Stimulated activated CD8-positive, alpha-beta memory T cell treated with anti-CD3 and anti-CD28 coated beads, Interleukin-7, amount 100 ng/mL, for 24 hours (primary cell): ENCODE measurements around the gene ZNF254.
"Not testable (repeated sequence)": the region's sequence is repeated elsewhere in the genome, so short reads cannot be mapped to it uniquely, and the experiment has no call there.

Source experiments
- DNase-seq: peaks from one replicate; pipeline ENCODE4 v3.0.0-alpha.2; 2020; ENCODE audit warnings: low read depth

ZNF254 gene

GRCh38 chr19:24086974-24087595, at the start of gene ZNF254:
Gene ZNF254, plus strand, starts transcription at chr19:24087187. Its CDS starts 121 bp downstream, at chr19:24087308.
- DNase-seq = peak; percentile 59

DNA sequence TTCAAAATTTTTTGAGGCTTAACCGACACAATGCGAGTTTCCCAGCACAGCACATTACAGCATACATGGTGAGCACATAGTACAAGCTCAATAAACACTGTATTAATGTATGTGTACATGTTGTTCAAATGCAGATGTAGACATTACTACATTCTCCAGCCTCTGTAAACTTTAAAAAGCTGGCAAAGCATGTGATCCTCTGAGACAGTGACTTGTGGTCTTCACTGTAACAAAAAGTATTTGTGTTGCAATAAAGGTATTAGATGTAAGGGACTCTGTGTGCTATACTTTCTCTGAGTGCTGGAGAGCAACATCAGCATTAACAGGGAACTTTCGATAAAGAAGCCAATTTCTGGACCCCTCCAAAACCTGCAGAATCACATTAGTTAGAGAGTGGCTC, 46.4 kb upstream of the ZNF254 start:
- no peak for DNase-seq

DNA sequence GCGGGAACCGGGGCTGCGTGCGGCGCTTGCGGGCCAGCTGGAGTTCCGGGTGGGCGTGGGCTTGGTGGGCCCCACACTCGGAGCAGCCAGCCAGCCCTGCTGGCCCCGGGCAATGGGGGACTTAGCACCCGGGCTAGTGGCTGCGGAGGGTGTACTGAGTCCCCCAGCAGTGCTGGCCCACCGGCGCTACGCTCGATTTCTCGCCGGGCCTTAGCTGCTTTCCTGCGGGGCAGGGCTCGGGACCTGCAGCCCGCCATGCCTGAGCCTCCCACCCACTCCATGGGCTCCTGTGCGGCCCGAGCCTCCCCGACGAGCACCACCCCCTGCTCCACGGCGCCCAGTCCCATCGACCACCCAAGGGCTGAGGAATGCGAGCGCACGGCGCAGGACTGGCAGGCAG, 45.7 kb upstream of the ZNF254 start:
- DNase-seq = not testable (repeated sequence)

DNA sequence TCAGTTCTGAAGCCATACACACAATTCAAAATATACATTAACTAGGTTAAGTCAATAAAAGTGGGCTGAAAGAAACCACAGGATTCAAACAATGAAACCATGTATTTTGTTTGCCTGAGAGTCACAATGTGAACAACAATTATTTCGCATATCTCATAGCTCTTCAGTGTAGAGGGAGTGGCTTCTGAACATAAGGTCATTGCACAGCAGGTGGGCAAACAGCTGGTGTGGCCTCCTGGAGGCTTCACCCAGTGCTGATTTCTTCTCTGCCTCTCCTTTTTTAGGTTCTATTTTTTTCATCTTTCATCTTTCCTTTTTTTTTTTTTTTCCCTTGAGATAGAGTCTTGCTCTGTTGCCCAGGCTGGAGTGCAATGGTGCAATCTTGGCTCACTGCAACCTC, 40.4 kb upstream of the ZNF254 start:
- no peak for DNase-seq

DNA sequence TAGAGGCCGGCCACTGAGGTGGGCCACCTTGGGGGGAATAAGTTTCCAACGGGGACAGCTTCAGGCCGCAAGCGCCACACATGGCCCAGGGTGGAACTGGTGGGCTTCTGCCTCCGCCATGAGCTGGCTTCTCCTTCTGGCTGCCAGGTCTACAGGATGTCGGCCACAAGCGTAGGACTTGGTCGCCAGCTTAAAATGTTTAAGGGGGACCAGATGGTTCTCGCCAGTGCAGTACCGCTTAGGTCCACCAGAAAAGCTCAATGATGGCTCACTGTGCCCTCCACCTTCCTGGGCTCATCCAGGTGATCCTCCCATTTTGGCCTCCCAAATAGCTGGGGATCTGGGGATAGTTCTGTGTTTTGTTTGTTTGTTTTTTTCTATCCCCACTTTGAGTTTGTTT, 38.7 kb upstream of the ZNF254 start:
- DNase-seq = no peak

- DNase-seq = no peak
These were observed 37.5 kb upstream of the ZNF254 start for GRCh38 chr19:24049537-24049936.

- DNase-seq = no peak
These were observed 35.5 kb upstream of the ZNF254 start for GRCh38 chr19:24051516-24051915.

DNA sequence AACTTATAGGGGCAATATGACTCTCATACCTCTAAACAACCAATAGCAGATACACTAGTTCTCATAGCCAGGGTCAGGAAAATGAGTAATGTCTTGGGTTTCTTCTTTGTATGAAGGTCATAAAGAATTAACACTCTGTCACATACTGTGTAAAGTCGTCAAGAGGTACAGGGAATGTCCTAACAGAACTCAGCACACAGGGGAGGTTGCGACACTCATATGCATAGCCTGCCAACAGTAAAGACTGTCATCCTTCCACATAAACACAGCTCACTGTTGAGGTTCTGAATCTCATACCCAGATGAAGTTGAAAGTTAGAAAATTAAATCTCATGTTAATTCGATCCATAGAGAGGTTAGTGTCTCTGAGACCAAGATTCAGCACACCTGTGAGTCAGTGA, 34.2 kb upstream of the ZNF254 start:
- DNase-seq = no peak

GRCh38 chr19:24053601-24054000, 33.4 kb upstream of the ZNF254 start:
- DNase-seq = no peak

DNA sequence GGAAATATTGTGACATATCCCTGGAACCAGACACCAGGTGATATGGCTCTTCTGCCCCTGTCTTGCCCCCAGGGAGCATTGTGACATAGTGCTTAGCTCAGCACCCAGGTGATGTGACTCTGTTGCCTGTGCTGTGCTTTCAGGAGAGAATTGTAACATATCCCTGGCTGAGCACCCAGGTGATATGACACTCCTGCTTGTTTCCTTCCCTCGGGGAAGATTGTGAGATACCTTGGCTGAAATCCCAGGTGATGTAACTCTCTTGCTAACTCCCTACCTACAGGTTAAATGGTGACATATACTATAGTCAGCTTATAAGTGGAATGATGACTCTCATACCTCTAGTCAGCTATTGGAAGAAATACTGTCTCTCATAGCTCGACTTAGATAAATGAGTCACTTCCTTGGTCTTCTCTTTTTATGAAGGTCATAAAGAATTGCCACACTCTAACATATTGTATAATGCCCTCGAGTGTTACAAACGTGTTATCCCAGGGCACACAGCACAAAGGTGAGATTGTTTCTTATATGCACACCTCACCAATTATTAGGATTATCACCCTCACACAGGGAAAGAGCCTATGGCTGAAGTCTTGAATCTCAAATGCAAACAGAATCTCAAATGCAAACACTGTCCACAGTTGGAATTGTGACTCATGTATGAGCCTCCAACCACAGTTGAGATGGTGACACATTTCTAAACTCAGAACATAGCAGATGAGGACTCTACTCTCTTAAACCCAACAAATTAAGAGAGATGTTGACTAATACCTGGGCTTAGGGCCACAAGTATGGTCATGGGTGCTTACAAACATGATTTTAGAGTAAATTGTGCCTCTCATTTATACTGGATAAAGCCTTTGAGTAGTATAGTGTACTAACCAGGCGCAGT, 32.7 kb upstream of the ZNF254 start:
- DNase-seq = no peak

DNA sequence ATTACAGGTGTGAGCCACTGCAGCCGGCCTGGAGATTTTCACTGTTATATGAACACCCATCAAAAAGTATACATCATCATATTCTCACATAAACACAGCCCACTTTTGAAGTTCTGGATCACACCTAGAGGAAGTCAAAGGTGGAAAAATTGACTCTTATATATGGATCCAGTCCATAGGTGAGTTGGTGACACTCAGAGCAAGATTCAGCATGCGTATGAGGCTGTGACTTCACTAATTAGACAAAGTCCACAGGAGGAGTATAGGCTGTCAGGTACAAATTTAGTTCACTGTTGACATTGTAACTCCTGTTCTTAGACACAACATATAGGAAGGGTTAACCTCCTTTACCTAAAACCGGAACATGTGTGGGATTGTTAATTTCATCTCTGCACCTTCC, 31.4 kb upstream of the ZNF254 start:
- no peak for DNase-seq

DNA sequence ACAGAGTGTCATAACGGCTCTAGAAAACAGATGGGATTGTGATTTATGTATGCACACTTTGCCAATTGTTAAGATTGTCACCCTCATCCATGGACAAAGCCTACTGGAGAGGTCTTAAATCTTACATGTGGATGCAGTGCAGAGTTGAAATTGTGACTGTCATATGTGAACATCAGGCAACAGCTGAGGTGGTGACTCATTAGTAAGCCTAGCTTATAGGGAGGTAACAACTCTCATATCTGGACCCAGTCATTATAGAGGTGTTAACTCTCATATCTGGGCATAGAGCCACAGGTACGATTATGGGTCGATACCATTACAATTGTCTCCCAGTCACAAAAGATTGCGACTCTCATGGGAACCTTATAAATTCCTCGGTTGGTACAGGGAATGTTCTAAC, 29.8 kb upstream of the ZNF254 start:
- DNase-seq = no peak

- no peak for DNase-seq
These were observed 27.3 kb upstream of the ZNF254 start for GRCh38 chr19:24059563-24060295.

- no peak for DNase-seq
These were observed 26.2 kb upstream of the ZNF254 start for GRCh38 chr19:24060687-24061356.

DNA sequence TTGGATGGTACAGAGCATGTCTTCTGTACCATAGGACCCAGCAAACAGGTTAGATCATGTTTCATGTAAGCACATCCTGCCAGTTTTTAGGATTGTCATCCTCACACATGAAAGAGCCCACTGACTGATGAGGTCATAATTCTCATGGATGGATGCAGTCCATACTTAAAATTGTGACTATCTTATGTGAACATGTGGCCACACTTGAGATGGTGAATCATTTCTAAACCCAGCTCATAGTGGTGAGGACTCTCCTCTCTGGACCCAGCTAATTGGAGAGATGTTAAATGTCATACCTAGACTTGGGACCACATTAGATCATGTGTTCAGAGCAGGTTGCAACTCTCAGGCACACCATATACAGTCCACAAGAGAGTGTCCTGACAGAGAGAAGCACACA, 24.8 kb upstream of the ZNF254 start:
- no peak for DNase-seq

DNA sequence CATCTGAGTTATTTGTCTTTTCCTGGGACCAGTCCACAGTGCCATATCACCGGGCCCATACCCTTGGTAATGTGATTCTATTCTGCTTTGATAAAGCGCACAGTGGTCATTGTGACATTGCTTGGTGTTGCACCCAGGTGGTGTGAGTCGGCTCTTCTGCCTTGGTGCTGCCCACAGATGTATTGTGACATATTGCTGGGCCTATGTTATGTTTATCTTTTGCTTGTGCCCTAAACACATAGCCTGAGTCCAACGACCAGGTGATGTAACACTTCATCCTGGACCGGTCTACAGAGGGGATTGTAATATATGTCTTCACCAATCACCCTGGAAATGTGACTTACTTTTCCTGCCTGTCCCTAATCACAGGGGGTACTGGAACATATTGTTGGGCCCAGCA, 23.7 kb upstream of the ZNF254 start:
- no peak for DNase-seq

- DNase-seq = no peak
These were observed 22.8 kb upstream of the ZNF254 start for GRCh38 chr19:24064175-24064574.

DNA sequence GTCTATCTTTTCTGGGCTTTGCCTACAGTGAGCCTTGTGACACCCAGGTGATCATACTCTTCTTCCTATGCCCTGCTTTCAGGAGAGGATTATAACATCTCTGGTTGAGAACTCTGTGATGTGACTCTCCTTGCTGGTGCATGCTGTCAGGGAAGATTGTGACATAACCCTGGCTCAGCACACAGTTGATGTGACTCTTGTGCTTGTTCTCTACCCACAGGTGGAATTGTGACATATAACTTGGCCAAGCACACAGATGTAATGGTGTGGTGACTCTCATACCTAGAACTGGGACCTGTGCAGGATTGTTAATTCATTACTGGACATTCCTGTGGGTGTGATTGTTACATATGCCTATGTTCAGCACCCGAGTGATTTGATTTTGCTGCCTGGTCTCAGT, 21.7 kb upstream of the ZNF254 start:
- no peak for DNase-seq

GRCh38 chr19:24065865-24066604, 21.0 kb upstream of the ZNF254 start:
- DNase-seq = no peak

GRCh38 chr19:24069905-24070657, 16.9 kb upstream of the ZNF254 start:
- DNase-seq = no peak

DNA sequence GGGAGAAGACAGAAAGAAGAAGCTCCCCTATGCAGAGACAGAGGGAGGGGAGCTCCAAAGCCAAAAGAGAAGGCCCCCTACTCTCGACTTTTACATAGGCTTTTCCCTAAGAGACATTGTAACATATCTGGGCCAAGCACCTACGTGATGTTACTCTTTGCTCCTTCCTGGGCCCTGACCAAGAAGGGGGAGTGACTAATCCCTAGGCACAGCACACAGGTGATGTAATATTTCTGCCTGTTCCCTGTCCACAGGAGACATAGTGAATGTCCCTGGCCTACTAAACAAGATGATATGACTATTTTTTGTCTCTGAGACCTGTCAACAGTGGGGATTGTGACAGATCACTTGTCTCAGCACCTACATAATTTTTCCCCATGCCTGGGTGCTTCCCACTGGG, 15.9 kb upstream of the ZNF254 start:
- DNase-seq = no peak
